Activated CD8-positive, alpha-beta T cell treated with anti-CD3 and anti-CD28 coated beads for 36 hours (primary cell): Measurements from ENCODE around the gene SBNO2. TPM values are rescaled to one million over a fixed set of nuclear protein-coding genes. Genes with fewer than 3 reads are reported as not detected.

Source experiments
- ATAC-seq: fragments of 200-7000 bp; cut with Tn5 transposase; one replicate; pipeline ENCODE4 v1.10.0; 2021; ENCODE audit warnings: mild to moderate bottlenecking, moderate library complexity
- CTCF ChIA-PET: fragments of 350-600 bp; sonication (Branson Sonifier 250); formaldehyde crosslinking; loops from one replicate; lab custom pipeline; 2021; ENCODE audit warnings: antibody characterized with exemption; lab: Charles Lee
- POLR2A ChIA-PET: fragments of 350-600 bp; sonication (Branson Sonifier 250); formaldehyde crosslinking; loops from one replicate; lab custom pipeline; 2021; ENCODE audit warnings: antibody characterized with exemption; lab: Charles Lee
- DNase-seq: peaks from one replicate; pipeline ENCODE4 v3.0.0-alpha.2; 2020
- H3K27ac Mint-ChIP-seq: one replicate; pipeline ENCODE4 v1.8.0; 2021; ENCODE audit warnings: mild to moderate bottlenecking, mixed read lengths
- H3K27me3 Mint-ChIP-seq: one replicate; pipeline ENCODE4 v1.8.0; 2021; ENCODE audit warnings: mixed read lengths
- H3K36me3 Mint-ChIP-seq: one replicate; pipeline ENCODE4 v1.8.0; 2021; ENCODE audit warnings: low read depth, mixed read lengths
- H3K4me1 Mint-ChIP-seq: one replicate; pipeline ENCODE4 v1.8.0; 2021; ENCODE audit warnings: low read depth, mixed read lengths
- H3K4me3 Mint-ChIP-seq: one replicate; pipeline ENCODE4 v1.8.0; 2021; ENCODE audit warnings: mild to moderate bottlenecking, moderate library complexity, mixed read lengths
- H3K9me3 Mint-ChIP-seq: one replicate; pipeline ENCODE4 v1.8.0; 2021; ENCODE audit warnings: mixed read lengths
- intact Hi-C: fragments of 100-400 bp; cut with micrococcal nuclease; formaldehyde crosslinking; loops from one replicate; pipeline ENCODE4 v1.10.0; 2022
- total RNA-seq, 2 experiments: library from RNA; stranded (reverse); gene quantifications; one replicate each; pipeline ENCODE4 v1.2.3, GENCODE V29; 2021
- TF ChIP-seq, protein P1 (sequence below): fragments of 200-600 bp; IDR thresholded peaks from one replicate; pipeline ENCODE4 v1.8.0; 2022; ENCODE audit warnings: antibody characterized with exemption, mild to moderate bottlenecking

The SBNO2 gene
- total RNA-seq, 2 experiments from 2014 or later: 41.7 to 42.0 TPM

DNA sequence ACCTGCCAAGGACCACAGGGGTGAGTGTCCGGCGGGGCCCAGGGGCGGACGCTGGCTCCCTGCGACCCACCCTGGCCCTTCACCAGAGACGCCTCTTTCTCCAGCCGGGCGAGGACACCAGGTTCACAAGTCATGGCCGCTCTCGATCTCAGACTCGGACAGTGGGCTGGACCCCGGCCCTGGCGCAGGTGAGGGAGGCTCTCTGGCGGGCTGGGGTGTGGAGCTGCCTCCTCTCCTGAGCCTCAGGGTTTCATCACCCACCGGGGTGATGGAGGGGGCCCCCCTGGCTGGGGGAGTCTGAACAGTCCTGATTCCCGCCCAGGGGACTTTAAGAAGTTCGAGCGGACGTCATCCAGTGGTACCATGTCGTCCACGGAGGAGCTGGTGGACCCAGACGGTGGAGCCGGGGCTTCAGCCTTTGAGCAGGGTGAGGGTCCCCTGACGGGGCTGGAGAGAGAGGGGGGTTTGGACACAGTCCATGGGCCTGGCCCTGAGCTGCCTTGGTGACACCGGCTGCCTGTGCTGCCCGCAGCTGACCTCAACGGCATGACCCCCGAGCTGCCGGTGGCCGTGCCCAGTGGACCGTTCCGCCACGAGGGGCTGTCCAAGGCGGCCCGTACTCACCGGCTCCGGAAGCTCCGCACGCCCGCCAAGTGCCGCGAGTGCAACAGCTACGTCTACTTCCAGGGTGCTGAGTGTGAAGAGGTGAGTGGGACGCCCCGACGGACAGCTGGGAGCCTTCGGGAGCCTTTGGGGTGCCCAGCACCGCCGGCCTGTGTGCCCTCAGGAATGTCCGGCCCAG, 93.5 kb downstream of the SBNO2 start:
- Mint-ChIP-seq H3K27ac (no peak overlapping the region), H3K9me3 (no peaks in the 10 kb centered on the region), H3K27me3 (no peaks in the 10 kb centered on the region), H3K36me3 (peaks cover 69% of the 10 kb centered on the region), H3K4me1 (peaks cover 62% of the 10 kb centered on the region), H3K4me3 (no peak overlapping the region)
- intact Hi-C loops: no loop called here
- POLR2A ChIA-PET: interaction anchor here (0.9 to 12.2 kb wide), 15 partner anchors 7 to 189 kb away, joined by 3 to 148 read pairs (median 5); partner anchors contain the start of genes ARHGAP45, CBARP, CIRBP and CNN2
- TF ChIP-seq, protein P1, sequence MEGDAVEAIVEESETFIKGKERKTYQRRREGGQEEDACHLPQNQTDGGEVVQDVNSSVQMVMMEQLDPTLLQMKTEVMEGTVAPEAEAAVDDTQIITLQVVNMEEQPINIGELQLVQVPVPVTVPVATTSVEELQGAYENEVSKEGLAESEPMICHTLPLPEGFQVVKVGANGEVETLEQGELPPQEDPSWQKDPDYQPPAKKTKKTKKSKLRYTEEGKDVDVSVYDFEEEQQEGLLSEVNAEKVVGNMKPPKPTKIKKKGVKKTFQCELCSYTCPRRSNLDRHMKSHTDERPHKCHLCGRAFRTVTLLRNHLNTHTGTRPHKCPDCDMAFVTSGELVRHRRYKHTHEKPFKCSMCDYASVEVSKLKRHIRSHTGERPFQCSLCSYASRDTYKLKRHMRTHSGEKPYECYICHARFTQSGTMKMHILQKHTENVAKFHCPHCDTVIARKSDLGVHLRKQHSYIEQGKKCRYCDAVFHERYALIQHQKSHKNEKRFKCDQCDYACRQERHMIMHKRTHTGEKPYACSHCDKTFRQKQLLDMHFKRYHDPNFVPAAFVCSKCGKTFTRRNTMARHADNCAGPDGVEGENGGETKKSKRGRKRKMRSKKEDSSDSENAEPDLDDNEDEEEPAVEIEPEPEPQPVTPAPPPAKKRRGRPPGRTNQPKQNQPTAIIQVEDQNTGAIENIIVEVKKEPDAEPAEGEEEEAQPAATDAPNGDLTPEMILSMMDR: no peak
- ATAC-seq (no peak), DNase-seq (peak; percentile 7)
- CTCF ChIA-PET: interaction anchor here (0.6 to 3.9 kb wide), 9 partner anchors 10 to 164 kb away, joined by 3 to 22 read pairs (median 4); partner anchors contain the start of gene ARHGAP45

DNA sequence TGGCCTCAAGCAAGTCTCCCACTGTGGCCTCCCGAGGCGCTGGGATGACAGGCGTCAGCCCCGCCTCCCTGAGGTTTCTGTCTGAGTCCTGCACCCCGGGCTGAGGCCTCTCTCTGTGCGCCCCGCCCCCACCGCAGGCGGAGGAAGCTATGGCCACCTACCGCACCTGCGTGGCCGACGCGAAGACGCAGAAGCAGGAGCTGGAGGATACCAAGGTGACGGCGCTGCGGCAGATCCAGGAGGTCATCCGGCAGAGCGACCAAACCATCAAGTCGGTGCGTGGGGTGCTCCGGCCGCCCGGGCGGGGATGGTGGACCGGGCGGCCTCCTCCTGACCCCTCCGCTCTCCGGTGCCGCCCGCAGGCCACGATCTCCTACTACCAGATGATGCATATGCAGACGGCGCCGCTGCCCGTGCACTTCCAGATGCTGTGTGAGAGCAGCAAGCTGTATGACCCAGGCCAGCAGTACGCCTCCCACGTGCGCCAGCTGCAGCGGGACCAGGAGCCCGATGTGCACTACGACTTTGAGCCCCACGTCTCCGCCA, 94.4 kb downstream of the SBNO2 start:
- Mint-ChIP-seq H3K27me3 (no peaks in the 10 kb centered on the region), H3K36me3 (peaks cover 64% of the 10 kb centered on the region), H3K4me3 (peak overlapping the region; percentile 16), H3K27ac (peak overlapping the region; percentile 61), H3K9me3 (no peaks in the 10 kb centered on the region), H3K4me1 (peaks cover 59% of the 10 kb centered on the region)
- TF ChIP-seq, protein P1: no peak
- peak; percentile 14 for ATAC-seq
- ChIA-PET CTCF (interaction anchor here (0.6 to 3.9 kb wide), 7 partner anchors 13 to 164 kb away, joined by 3 to 22 read pairs (median 4); partner anchors contain the start of gene ARHGAP45), POLR2A (interaction anchor here (0.9 to 12.2 kb wide), 12 partner anchors 8 to 190 kb away, joined by 3 to 148 read pairs (median 6); partner anchors contain the start of genes ARHGAP45, CBARP, CIRBP and POLR2E)
- intact Hi-C loops: loop anchor here (5.0 kb wide), 1 partner anchor 52 kb away; the partner anchor contains the start of gene CNN2
- DNase-seq: peak; percentile 92

DNA sequence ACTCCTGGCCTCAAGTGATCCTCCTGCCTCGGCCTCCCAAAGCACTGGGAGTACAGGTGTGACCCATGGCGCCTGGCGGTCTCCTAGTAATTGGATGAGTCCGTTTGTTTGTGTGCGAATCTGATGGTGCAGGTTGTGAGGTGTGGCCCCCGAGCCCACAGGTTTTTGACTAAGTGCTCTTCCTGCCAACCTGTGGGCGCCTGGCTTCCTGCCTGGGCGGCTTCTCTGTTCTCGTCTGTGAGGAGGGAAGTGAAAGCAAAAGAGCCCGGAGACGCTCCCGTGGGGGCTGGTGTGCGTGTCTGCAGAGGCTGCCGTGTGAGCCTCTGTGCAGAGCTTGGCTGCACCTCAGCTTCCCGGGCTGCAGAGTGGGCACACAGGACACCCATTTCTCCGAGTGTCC, 97.1 kb downstream of the SBNO2 start:
- ATAC-seq: peak; percentile 74
- TF ChIP-seq, protein P1: no peak
- Mint-ChIP-seq H3K36me3 (peaks cover 64% of the 10 kb centered on the region), H3K4me3 (peak overlapping the region; percentile 71), H3K4me1 (peaks cover 69% of the 10 kb centered on the region), H3K27ac (peak overlapping the region; percentile 88), H3K9me3 (no peaks in the 10 kb centered on the region), H3K27me3 (no peaks in the 10 kb centered on the region)
- ChIA-PET CTCF (interaction anchor here (1.1 to 3.6 kb wide), 5 partner anchors 10 to 55 kb away, joined by 3 to 17 read pairs (median 6); partner anchors contain the start of genes ARHGAP45 and RNU6-2), POLR2A (interaction anchor here (0.9 to 12.2 kb wide), 10 partner anchors 10 to 164 kb away, joined by 3 to 148 read pairs (median 6); partner anchors contain the start of genes ARHGAP45, CNN2, POLR2E and RNU6-2)
- peak; percentile 97 for DNase-seq
- intact Hi-C loops: loop anchor here (5.0 kb wide), 1 partner anchor 50 kb away; the partner anchor contains the start of gene CNN2

DNA sequence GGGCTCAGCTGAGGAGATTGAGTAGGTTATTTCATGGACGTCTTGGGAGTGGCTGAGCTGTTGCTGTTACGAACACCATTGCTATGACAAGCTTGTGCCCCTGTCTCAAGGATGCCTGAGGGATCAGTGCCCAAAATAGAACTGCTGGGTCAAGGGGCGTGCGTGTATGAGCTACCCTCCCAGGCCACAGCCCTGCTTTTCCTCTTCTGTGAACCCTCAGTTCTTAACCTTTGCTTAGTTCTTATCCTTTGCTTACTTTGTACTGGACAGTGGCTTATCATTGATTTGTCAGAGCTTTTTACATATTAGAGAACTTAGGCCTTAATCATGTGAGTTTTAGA, 98.1 kb downstream of the SBNO2 start:
- no peaks in the 10 kb centered on the region for H3K9me3 Mint-ChIP-seq
- no peaks in the 10 kb centered on the region for H3K27me3 Mint-ChIP-seq
- peak overlapping the region; percentile 83 for H3K27ac Mint-ChIP-seq
- DNase-seq (no peak), ATAC-seq (no peak)
- intact Hi-C loops: loop anchor here (5.0 kb wide), 1 partner anchor 49 kb away; the partner anchor contains the start of gene CNN2
- ChIA-PET POLR2A (interaction anchor here (0.6 to 12.2 kb wide), 9 partner anchors 9 to 165 kb away, joined by 3 to 148 read pairs (median 4); partner anchors contain the start of genes ARHGAP45, CNN2 and RNU6-2), CTCF (interaction anchor here (1.0 to 3.6 kb wide), 7 partner anchors 9 to 165 kb away, joined by 3 to 17 read pairs (median 5); partner anchors contain the start of genes ARHGAP45 and CNN2)
- peak overlapping the region; percentile 24 for H3K4me3 Mint-ChIP-seq
- H3K4me1 Mint-ChIP-seq: peaks cover 68% of the 10 kb centered on the region
- H3K36me3 Mint-ChIP-seq: peaks cover 64% of the 10 kb centered on the region
- TF ChIP-seq, protein P1: no peak
